Astrocyte of the spinal cord (primary cell): ENCODE measurements around the gene SLC2A11.

Source experiments
- DNase-seq: peaks from one replicate; pipeline ENCODE4 v3.0.0; 2011; ENCODE audit warnings: low read depth, low spot score
- H3K4me3 ChIP-seq: 2 replicates; pipeline ENCODE4 v1.5.1; 2011; ENCODE audit warnings: low read depth, mild to moderate bottlenecking, low read length, moderate library complexity
- CTCF ChIP-seq: IDR thresholded peaks from 2 replicates; pipeline ENCODE4 v1.5.1; 2012; ENCODE audit warnings: low read depth, mild to moderate bottlenecking, low read length, inconsistent platforms
- in situ Hi-C: cut with HindIII; loops from 2 replicates; pipeline ENCODE4 v1.10.0; 2017; ENCODE audit warnings: low sequenced_read_pairs

Gene SLC2A11

GRCh38 chr22:23877566-23877965 lies 19.9 kb downstream of the SLC2A11 start:
- no peak for DNase-seq
- no peak overlapping the region for H3K4me3 ChIP-seq
- no peak for TF ChIP-seq CTCF
- in situ Hi-C loops: no loop called here

GRCh38 chr22:23878219-23878618 lies 20.5 kb downstream of the SLC2A11 start:
- DNase-seq: no peak
- no peak overlapping the region for H3K4me3 ChIP-seq
- no peak for TF ChIP-seq CTCF
- in situ Hi-C loops: no loop called here

GRCh38 chr22:23882370-23882769 lies 24.7 kb downstream of the SLC2A11 start:
- DNase-seq: no peak
- in situ Hi-C loops: no loop called here

GRCh38 chr22:23883658-23884057 lies 26.0 kb downstream of the SLC2A11 start:
- TF ChIP-seq CTCF: no peak
- no peak for DNase-seq
- H3K4me3 ChIP-seq: no peak overlapping the region
- in situ Hi-C loops: no loop called here

More at GRCh38 chr22:23882370-23882769, 24.7 kb downstream of the SLC2A11 start:
- no peak for TF ChIP-seq CTCF
- no peak overlapping the region for H3K4me3 ChIP-seq

GRCh38 chr22:23884140-23884539 lies 26.5 kb downstream of the SLC2A11 start:
- TF ChIP-seq CTCF: no peak
- no peak overlapping the region for H3K4me3 ChIP-seq
- in situ Hi-C loops: no loop called here
- no peak for DNase-seq

- no peak overlapping the region for H3K4me3 ChIP-seq
- peak; percentile 27 for DNase-seq
Measured at GRCh38 chr22:23888615-23889401, 31.1 kb downstream of the SLC2A11 start.

More at GRCh38 chr22:23888615-23889401, 31.1 kb downstream of the SLC2A11 start:
- TF ChIP-seq CTCF: no peak
- in situ Hi-C loops: no loop called here
